HG03575 (cell line): ENCODE results near the gene CPN2.

ENCODE experiments used
- ATAC-seq: cut with Tn5 transposase; IDR thresholded peaks from one replicate; pipeline ENCODE4 v1.9.1; 2021; ENCODE audit not compliant: unreplicated experiment, insufficient number of reproducible peaks, low FRiP score; ENCODE audit errors: extremely low read depth

Gene CPN2

GRCh38 chr3:194382196-194382891, 31.2 kb upstream of the CPN2 start:
- no peak for ATAC-seq

GRCh38 chr3:194381460-194381875, 30.3 kb upstream of the CPN2 start:
- no peak for ATAC-seq

GRCh38 chr3:194380326-194380725, 29.2 kb upstream of the CPN2 start:
- no peak for ATAC-seq

- ATAC-seq, result no peak
These were observed 28.5 kb upstream of the CPN2 start for GRCh38 chr3:194379651-194380050.

GRCh38 chr3:194379231-194379630, 28.1 kb upstream of the CPN2 start:
- ATAC-seq, result no peak

- no peak for ATAC-seq
These were observed 26.6 kb upstream of the CPN2 start for GRCh38 chr3:194377708-194378107.

GRCh38 chr3:194376241-194376560, 25.1 kb upstream of the CPN2 start:
- no peak for ATAC-seq

- ATAC-seq, result no peak
These were observed 24.5 kb upstream of the CPN2 start for GRCh38 chr3:194375473-194376240.

GRCh38 chr3:194374935-194375334, 23.8 kb upstream of the CPN2 start:
- no peak for ATAC-seq

GRCh38 chr3:194373899-194374298, 22.8 kb upstream of the CPN2 start:
- no peak for ATAC-seq

GRCh38 chr3:194373028-194373427, 21.9 kb upstream of the CPN2 start:
- no peak for ATAC-seq

- ATAC-seq, result no peak
These were observed 19.6 kb upstream of the CPN2 start for GRCh38 chr3:194370753-194371152.

GRCh38 chr3:194369522-194370279, 18.6 kb upstream of the CPN2 start, which contains the start of gene LRRC15:
Gene LRRC15, minus strand, starts transcription at chr3:194369743. Its CDS starts 8,700 bp downstream, at chr3:194361043.
- no peak for ATAC-seq

GRCh38 chr3:194368918-194369317, 17.8 kb upstream of the CPN2 start:
- ATAC-seq, result no peak

- ATAC-seq, result no peak
These were observed 17.1 kb upstream of the CPN2 start for GRCh38 chr3:194367992-194368841.

- ATAC-seq, result no peak
These were observed 14.9 kb upstream of the CPN2 start for GRCh38 chr3:194365978-194366490.

GRCh38 chr3:194365526-194365925, 14.4 kb upstream of the CPN2 start:
- no peak for ATAC-seq

- no peak for ATAC-seq
These were observed 13.7 kb upstream of the CPN2 start for GRCh38 chr3:194364652-194365434.
